Hematopoietic multipotent progenitor cell treated with erythropoietin and hydrocortisone succinate and interleukin-3 and kit ligand, for 8 days (in vitro differentiated cells): ENCODE data around the gene MISP.

ENCODE experiments used
- DNase-seq: peaks from one replicate; pipeline ENCODE4 v3.0.0-alpha.2; 2015

The MISP gene

DNA sequence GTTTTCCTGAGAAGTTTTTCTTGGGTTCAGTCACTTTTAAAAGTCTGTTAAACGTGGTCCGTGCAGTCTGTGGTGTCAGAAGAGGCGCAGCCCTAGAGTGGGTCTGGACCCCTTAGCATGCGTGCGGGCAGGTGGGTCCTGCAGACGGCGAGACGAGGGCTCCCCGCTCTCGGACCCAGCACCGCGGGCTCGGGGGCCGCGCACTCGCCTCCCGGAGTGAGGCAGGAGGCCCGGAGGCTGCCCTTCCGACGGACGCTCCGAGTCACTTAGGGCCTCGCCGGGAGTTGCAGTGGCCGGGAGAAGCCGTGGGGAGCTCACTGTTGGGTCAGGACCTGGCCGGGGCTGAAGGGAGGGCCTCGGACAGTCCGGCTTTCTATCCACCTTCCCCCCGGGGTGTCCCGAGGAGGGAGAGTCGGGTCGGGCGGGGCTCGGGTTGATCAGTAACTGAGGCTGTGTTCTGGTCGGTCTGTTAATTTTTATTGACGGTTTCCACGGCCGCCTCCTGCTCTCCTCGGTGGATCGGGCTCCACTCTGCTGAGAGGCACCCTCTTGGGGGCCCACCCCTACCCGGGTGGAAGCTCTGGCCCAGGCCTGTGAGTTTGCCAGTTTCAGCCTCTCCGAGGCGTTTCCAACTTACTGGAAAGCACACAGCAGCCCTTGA lies 47.6 kb downstream of the MISP start:
- DNase-seq: no peak

DNA sequence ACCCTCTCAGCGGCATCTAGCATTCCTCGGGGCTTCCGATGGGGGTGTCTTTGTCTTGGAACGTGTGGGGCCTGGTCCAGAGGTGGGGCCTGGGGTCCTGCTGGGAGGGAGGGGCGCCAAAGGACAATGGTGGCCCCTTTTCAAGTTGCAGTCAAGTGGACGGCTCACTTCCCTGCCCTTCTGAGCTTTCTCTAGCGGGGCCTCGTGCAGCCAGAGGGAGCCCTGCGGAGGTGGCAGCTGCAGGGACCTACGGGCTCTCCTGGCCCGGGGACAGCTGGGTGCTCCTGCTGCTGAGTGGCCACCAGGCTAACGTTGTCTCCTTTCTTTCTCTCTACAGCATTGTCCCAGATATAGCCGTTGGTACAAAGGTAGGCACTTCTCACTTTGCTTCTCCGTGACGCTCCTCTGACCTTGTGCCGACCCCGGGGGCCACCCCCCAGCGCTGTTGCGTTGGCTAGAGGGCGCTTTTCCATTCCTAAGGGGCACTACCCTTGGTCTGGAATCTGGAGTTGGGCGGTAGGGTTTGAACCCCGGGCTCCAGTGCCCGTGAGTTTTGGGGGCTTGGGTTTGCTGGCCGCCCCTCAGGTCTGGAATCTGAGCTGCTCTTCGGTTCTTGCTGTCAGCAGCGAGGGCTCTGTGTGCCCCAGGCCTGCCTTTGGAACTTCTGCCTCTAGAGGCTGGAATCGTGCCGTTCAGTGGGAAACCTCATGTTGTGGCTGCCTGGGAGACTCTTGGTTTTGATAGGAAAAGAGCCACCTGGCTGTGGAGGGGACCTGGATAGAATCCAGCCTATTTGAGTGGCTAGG lies 48.4 kb downstream of the MISP start:
- DNase-seq: peak; percentile 47

DNA sequence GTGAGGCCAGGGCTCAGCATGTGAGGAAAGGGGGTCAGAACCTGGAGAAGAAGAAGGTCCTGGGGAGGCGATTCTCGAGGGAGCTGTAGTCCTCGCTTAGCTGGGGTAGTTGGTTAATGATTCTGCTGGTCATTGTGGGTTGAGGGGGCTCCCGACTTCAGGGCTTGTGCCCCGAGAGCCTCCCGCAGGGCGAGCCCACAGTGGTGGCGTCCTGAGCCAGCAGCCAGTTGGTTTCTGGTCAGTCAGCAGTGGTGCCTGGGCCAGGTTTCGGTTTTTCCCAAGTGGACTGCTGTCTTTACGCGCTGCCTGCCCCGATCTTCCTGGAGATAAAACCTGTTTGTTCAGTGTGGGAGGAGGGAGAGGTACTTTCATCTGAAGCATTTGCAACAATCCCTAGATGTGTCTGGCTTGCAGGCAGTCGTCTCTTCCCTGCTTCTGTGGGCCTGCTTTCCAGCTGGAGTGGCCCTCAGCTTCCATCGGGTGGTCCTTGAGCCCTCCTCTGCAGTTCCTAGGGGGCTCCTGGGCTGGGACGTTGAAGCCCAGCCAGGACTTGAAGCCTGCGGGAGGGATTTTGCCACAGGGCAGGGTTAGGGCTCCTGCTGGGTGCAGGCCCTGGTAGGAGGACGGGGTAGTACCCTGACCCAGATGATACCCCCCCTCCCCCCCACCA lies 49.6 kb downstream of the MISP start:
- DNase-seq: no peak

DNA sequence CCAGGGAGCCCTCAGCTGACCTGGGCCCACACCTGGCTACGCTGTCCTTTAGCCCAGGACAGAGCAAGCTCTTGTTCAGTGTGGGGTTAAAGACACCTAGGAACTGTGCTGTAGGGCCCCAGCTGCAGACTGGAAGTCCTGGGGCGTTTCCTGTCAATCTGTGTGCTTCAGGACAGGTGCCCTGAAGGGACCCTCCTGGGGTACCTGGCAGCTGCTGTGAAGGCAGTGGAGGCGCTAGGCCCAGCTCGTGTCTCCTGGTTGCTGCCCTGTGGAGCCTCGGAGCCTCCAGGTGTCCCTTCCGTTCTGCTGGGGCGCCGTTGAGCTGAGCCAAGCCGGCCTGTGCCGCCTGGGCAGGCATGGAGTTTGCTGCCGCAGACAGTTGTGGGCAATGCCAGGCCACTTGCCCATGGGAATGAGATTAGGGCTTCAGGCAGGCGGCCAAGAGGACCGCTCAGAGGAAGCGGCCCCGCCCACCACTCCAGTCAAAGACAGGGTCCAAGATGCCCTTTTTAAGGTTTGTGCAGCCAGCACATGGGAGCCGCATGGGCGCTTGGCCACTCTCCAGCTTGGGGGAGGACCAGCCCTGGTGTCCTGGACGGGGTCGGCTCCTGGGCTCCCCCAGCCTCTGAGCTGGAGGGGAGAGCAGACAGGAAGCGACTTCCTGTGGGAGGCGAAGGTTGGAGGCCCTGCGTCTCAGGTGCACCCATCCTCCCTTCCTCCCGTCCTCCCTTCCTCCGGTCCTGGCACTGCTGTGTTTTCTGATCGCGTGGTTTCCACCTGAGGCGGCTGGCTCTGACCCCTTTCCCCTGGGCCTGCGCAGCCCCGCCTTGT lies 50.3 kb downstream of the MISP start:
- peak; percentile 73 for DNase-seq

DNA sequence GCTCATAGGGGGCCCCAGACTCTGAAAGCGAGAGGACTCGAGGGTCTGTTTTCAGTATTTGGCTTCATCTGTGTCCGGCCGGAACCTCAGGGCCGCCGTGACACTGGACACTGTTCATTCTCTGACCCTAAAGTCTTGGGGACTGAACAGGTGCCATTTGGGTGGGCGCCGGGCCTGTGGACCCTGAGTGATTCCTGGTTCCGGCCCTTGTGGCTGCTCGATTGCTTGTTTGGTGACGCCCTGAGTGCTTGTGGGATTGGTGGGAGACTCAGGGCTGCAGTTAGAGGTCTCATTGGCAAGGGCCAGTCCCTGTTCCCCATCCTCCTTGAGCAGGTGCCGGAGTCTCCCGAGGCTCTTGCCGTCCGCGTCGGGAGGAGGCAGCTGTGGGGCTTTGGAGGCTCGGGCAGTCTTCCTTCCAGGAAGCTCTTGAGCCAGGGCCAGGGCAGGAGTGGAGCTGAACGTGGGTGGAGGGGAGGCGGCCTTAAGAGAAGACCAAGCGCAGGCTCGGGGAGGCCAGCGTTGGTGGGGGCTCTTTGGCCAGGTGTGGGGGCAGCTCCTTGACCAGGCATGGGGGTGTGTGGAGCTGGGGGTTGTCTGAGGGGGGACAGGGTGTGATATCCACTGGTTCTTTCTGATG lies 51.1 kb downstream of the MISP start:
- DNase-seq: no peak

DNA sequence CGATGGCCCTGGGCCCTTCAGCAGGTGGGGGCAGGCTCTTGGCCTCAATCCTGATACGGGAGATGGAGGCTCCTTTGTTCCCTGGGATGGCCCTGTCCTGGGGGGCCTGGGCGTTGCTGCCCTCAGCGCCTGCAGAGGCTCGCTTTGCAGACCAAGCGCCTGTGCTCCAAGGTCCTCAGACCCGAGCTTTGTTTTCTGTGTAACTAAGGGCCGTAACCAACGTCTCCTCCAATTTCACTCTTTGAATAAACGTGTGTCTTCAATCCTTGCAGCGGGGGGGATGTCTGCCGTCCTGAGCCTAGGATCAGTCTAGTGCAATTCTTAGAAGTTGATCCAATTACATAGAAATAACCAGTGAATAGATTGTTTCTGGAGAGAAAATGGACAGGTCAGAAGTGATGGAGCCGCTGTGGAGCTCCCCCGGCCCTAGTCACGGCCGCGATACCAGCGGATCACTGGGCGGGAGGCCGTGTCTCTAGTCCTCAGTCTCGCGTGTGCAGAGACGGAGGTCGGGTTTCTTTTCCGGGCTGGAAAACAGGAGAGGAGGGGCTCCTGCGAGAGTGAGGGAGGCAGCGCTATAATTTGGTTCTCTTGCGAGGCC lies 51.7 kb downstream of the MISP start:
- DNase-seq: no peak

DNA sequence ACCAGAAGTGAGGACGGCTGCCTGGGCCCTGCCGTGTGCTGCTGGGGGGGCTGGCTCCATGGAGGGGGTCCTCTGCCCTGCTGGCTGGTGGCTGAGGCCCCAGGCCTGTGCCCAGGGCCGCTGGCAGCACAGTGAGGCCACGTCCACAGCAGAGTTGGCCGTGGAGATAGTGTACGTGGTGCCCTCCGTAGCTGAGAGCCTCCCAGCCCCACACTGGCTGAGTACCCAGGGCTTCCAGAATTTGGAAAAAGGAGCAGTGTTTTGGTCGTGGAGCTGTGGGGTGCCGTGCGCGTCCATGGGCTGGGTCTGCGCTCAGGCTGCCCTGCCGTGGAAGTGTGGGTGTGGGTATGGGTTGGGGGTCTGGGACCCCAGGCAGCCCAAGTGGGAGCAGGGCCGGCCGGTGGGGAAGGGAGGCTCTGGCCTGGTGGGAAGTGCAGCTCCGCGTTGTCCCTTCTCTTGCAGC lies 52.2 kb downstream of the MISP start:
- no peak for DNase-seq

DNA sequence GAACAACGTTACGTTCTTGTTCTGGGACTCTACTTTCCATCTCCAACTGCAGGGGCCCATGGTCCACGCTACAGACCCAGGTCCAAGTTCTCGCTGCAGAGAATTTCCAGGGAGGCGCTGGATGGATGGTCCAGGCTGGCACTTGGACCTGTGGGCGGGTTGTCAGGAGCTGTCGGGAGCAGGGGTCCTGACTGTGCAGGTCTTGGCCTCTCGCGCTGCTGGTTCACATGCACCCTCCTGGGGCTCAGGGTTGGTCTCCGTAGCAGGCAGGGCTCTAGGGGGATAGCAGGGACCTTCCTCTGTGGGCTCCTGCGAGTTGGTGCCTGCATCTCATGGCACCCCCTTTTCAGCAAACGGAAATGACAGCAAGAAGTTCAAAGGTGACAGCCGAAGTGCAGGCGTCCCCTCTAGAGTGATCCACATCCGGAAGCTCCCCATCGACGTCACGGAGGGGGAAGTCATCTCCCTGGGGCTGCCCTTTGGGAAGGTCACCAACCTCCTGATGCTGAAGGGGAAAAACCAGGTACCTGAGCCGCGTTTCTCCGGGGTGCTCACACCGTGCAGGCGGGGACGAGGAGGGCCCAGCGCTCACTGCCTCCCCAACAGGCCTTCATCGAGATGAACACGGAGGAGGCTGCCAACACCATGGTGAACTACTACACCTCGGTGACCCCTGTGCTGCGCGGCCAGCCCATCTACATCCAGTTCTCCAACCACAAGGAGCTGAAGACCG lies 52.9 kb downstream of the MISP start:
- DNase-seq: no peak

DNA sequence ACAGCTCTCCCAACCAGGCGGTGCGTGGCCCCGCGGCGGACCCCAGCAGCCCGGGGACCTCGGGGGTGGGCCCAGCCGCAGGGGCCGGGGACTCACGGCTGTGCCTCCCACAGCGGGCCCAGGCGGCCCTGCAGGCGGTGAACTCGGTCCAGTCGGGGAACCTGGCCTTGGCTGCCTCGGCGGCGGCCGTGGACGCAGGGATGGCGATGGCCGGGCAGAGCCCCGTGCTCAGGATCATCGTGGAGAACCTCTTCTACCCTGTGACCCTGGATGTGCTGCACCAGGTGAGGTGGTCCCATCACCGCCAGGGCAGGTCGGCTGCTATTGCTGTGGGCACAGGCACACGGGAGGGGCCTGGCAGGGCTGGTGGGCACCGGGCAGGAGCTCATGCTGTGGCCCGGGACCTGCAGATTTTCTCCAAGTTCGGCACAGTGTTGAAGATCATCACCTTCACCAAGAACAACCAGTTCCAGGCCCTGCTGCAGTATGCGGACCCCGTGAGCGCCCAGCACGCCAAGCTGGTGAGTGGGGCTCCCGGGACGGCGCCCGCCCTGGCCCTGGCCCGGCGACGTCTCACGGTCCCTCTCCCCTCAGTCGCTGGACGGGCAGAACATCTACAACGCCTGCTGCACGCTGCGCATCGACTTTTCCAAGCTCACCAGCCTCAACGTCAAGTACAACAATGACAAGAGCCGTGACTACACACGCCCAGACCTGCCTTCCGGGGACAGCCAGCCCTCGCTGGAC lies 53.7 kb downstream of the MISP start:
- no peak for DNase-seq

DNA sequence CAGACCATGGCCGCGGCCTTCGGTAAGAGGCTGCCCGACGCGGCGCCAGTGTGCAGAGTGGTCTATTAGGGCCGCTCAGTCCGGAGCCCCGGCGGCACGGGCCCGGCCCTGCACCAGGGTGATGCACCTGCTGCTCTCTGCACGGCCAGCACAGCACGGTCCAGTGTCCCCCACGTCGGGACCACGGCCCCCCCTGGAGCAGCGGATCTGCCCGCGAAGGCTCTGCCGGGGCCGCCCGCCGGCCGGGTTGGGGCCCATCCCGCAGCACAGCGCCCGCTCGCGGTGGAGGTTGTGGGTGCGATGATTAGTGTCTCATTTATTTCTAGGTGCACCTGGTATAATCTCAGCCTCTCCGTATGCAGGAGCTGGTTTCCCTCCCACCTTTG lies 54.2 kb downstream of the MISP start:
- DNase-seq: no peak

DNA sequence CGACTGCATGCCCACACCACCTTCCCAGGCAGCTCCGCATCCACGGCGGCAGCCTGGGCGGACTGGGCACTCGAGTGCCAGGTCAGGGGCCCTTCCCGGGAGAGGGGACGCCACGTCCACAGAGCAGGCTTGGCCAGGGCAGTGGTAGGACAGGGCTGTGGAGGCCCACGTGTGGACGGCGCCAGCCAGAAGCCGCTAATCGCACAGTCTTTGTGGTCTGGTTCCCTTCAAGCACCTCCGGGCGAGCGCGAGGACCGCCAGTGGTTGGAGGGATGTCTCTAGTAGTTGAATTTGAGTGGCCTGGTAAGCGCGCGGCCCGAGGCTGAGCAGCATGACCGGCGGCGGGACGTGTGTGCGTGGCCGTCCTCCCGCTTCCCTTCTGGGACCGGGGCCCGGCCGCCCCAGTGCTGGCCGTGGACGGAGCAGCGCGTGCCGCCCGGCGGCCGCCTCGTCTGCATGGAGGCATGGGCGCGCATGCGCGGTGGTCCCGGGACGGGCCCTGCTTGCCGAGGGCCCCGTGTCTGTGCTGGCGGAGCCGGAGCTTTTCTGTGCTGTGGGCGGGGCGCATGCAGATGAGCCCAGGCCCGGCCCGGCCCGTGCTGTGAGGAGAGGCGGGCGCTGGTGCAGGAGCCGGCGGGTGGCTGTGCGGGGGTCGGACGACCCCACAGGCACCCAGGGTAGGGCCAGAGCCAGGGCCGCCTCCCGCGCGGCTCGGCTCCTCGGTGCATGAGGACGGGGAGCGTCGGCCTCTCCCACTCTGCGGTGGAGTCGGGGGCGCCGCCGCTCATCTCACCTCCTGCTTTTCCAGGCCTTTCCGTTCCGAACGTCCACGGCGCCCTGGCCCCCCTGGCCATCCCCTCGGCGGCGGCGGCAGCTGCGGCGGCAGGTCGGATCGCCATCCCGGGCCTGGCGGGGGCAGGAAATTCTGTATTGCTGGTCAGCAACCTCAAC lies 55.0 kb downstream of the MISP start:
- DNase-seq: no peak

DNA sequence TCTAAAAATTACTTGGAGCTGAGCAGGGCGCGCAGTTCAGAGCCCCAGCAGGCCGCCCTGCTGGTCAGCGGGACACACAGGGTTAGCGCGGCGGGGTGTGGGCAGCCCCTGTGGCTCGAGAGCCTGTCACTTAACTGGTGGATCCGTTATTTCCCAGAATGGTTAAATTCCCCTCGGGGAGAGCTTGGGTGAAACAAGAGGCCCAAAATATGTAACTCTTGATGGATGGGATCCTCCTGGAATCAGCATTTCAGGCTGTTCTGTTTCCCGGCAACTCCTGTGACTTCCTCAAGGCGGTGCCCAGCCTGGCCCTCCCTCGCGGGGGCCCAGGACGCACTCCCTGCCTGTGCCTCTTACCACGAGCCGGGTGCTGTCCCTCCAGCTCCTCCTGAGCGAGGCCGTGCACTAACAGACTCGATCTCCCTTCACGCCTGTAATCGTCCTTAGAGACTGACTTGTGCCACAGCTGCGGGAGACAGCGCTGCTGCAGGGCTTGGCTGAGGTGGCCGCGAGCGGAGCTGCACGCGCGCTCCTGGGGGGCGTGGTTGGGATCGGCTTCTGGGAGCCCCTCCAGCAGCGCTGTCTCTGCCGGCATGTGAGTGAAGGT lies 56.0 kb downstream of the MISP start:
- DNase-seq: no peak

DNA sequence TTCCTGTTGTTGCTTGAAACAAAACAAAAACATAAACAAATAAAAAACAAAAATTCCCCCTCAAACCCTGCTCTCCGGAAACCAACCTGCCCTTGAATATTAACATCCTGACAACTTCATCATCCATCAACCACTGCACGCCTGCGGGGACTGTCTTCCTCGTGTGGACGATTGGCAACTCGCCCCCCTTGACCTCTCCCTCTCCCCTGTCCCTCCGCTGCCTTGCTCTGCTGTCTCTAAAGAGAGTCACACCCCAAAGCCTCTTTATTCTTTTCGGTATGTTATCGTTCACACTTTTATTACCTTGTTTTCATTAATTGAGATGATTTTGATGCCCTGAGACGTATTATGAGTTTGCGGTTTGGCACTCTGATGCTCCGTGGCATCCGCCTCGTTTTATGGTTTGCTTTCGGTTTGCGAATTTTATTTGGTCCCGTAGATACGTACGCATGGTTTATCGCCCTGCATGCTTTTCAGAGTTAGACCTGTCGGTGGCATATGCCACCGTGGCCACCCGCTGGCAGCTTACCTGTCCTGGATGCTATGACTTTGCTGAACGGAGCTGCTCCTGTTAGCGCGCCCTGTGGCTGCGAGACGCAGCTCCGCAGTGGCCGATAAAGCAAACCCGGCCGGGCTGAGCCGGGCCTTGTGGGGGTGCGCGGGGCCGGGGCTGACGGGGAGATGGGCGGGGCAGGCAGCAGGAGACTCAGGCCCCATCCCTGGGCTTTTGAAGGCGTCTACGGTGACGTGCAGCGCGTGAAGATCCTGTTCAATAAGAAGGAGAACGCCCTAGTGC lies 56.9 kb downstream of the MISP start:
- no peak for DNase-seq

DNA sequence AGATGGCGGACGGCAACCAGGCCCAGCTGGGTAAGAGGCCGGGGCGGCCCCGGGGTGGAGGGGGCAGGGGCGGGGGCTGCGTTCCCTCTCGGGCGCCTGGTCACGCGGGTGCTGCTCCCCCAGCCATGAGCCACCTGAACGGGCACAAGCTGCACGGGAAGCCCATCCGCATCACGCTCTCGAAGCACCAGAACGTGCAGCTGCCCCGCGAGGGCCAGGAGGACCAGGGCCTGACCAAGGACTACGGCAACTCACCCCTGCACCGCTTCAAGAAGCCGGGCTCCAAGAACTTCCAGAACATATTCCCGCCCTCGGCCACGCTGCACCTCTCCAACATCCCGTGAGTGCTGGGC lies 57.5 kb downstream of the MISP start:
- DNase-seq: no peak

DNA sequence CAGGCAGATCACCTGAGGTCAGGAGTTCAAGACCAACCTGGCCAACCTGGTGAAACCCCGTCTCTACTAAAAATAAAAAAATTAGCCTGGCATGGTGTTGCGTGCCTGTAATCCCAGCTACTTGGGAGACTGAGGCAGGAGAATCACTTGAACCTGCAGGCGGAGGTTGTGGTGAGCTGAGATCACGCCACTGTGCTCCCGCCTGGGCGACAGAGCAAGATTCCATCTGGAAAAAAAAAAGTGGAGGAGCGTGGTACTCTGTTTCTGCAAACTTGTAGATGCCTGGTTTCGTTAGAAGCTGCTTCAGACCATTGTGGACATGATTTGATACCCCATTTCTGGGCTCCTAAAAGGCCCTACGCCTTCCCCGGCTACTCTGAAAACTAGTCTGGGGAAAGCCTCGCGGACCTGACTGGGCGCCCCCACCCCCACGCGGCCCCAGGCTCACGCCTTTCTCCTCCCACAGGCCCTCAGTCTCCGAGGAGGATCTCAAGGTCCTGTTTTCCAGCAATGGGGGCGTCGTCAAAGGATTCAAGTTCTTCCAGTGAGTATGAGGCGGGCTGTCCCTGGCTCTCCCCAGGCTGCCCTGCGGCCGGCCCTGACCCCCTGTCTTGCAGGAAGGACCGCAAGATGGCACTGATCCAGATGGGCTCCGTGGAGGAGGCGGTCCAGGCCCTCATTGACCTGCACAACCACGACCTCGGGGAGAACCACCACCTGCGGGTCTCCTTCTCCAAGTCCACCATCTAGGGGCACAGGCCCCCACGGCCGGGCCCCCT lies 59.4 kb downstream of the MISP start:
- no peak for DNase-seq

DNA sequence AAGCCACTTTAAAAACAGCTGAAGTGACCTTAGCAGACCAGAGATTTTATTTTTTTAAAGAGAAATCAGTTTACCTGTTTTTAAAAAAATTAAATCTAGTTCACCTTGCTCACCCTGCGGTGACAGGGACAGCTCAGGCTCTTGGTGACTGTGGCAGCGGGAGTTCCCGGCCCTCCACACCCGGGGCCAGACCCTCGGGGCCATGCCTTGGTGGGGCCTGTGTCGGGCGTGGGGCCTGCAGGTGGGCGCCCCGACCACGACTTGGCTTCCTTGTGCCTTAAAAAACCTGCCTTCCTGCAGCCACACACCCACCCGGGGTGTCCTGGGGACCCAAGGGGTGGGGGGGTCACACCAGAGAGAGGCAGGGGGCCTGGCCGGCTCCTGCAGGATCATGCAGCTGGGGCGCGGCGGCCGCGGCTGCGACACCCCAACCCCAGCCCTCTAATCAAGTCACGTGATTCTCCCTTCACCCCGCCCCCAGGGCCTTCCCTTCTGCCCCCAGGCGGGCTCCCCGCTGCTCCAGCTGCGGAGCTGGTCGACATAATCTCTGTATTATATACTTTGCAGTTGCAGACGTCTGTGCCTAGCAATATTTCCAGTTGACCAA lies 60.1 kb downstream of the MISP start:
- DNase-seq: no peak

DNA sequence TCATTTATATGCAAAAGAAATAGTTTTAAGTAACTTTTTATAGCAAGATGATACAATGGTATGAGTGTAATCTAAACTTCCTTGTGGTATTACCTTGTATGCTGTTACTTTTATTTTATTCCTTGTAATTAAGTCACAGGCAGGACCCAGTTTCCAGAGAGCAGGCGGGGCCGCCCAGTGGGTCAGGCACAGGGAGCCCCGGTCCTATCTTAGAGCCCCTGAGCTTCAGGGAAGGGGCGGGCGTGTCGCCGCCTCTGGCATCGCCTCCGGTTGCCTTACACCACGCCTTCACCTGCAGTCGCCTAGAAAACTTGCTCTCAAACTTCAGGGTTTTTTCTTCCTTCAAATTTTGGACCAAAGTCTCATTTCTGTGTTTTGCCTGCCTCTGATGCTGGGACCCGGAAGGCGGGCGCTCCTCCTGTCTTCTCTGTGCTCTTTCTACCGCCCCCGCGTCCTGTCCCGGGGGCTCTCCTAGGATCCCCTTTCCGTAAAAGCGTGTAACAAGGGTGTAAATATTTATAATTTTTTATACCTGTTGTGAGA lies 60.7 kb downstream of the MISP start:
- no peak for DNase-seq
